Activated gamma-delta T cell (primary cell): Measurements from ENCODE around the gene PHKB.

ENCODE experiments used
- DNase-seq: peaks from one replicate; lab custom pipeline; 2025; lab: John Stamatoyannopoulos, UW

Gene PHKB

GRCh38 chr16:47729701-47730100 is 268.6 kb downstream of the PHKB start:
- DNase-seq = no peak

DNA sequence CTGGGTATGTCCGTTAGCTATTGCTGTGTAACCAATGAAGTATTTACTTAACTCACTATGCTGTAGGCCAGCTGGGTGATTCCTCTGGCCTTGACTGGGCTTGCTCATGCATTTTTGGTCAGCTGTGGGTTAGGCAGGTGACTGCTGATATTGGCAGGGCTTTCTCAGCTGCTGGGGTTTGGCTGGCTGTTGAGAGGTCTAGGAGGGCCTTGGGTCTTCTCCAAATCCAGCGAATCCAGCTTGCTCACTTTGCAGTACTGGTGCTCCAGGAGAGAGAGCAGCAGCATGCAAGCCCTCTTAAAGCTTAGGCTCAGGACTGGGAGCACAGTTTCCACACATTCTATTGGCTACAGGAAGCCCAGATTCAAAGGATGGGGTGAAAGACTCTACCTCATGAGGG is 270.1 kb downstream of the PHKB start:
- no peak for DNase-seq

DNA sequence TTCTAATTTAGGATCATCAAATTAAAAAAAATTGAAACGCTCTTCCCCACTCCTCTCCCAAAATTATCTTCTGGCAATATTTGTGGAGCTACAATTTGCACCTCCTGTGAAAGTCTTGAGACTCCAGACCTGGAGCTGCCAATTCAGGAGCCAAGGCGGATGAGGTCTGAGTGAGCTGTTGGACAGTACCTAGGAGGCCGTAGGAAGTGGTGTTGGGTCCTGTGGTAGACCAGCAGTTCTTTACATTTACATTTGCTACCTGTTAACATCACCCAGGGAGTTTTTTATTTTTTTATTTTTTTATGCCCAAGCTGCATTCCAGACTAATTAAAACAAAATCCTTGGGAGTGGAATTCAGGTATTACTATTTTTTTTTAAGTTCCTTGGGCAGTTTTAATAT is 271.0 kb downstream of the PHKB start:
- DNase-seq = no peak

- DNase-seq = no peak
Measured at GRCh38 chr16:47732523-47733111, 271.5 kb downstream of the PHKB start.

- DNase-seq = no peak
Measured at GRCh38 chr16:47734081-47734857, 273.1 kb downstream of the PHKB start.

DNA sequence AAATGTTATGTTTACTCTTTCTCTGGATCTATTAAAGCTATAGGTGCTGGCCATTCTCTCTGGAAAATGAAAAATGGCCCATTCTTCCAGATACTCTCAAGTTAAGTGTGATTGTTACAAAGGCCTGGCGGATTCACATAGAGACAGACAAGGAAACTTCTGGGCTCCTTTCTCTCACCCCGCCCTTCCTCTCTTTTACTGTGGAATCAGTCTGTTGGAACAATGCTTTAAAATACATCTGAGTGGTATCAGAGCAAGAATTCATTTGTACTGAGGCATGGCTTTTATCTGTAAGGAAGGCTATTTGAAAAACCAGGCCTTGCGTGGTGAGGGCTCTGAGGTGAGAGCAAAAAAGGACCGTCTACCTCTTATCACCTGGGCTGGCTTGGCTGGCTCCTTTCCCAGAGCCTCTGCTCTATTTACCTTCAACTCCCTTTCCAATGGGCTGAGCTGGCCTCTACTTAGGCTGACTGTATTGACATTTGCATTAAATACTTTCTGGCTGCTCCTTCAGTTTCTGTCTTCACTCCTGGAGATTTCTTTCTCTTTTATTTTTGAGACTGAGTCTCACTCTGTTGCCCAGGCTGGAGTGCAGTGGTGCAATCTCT is 274.0 kb downstream of the PHKB start:
- DNase-seq = no peak

GRCh38 chr16:47750371-47750770 is 289.2 kb downstream of the PHKB start:
- DNase-seq = no peak
